HepG2 (cell line): ENCODE results near the gene KITLG.
"Not testable (repeated sequence)": the region's sequence is repeated elsewhere in the genome, so short reads cannot be mapped to it uniquely, and the experiment has no call there.

ENCODE experiments used
- BCLAF1 ChIP-seq: fragments of 450-650 bp; IDR thresholded peaks from 2 replicates; pipeline ENCODE4 v1.6.1; 2017; ENCODE audit warnings: mild to moderate bottlenecking
- GABPA ChIP-seq, 2 experiments: IDR thresholded peaks; 2 replicates each; pipeline ENCODE4 v1.6.1; 2011 to 2016; ENCODE audit warnings: low read depth in 2 of 2, low read length in 1 of 2, missing biosample characterization in 1 of 2, missing genetic modification characterization in 1 of 2
- HDAC2 ChIP-seq: sonication (generic); formaldehyde crosslinking; IDR thresholded peaks from 2 replicates; pipeline ENCODE4 v1.4.0; 2020; ENCODE audit warnings: missing genetic modification reagents
- HOXA7 ChIP-seq: sonication (generic); formaldehyde crosslinking; IDR thresholded peaks from 2 replicates; pipeline ENCODE4 v1.8.1; 2022; ENCODE audit warnings: mild to moderate bottlenecking, missing genetic modification reagents, moderate library complexity
- MYNN ChIP-seq: sonication (generic); formaldehyde crosslinking; IDR thresholded peaks from 2 replicates; pipeline ENCODE4 v1.4.0; 2020; ENCODE audit warnings: mild to moderate bottlenecking, low read depth, missing genetic modification reagents
- RAD21 ChIP-seq: fragments of 450-650 bp; formaldehyde crosslinking; IDR thresholded peaks from 2 replicates; pipeline ENCODE4 v1.5.0; 2020; ENCODE audit warnings: mild to moderate bottlenecking
- ZNF501 ChIP-seq: sonication (generic); formaldehyde crosslinking; IDR thresholded peaks from 2 replicates; pipeline ENCODE4 v1.5.1; 2020; ENCODE audit warnings: mild to moderate bottlenecking, moderate library complexity, missing genetic modification reagents
- ZNF766 ChIP-seq: sonication (generic); formaldehyde crosslinking; IDR thresholded peaks from 2 replicates; pipeline ENCODE4 v1.5.0; 2020; ENCODE audit warnings: missing genetic modification reagents, borderline replicate concordance
- ZSCAN22 ChIP-seq: sonication (generic); formaldehyde crosslinking; IDR thresholded peaks from 2 replicates; pipeline ENCODE4 v1.4.0; 2020; ENCODE audit warnings: mild to moderate bottlenecking, missing genetic modification reagents
- TF ChIP-seq, protein P1 (sequence below): sonication (generic); formaldehyde crosslinking; IDR thresholded peaks from 2 replicates; pipeline ENCODE4 v1.5.0; 2020; ENCODE audit warnings: mild to moderate bottlenecking, missing genetic modification reagents, moderate library complexity
- TF ChIP-seq, protein P2 (sequence below): sonication (generic); formaldehyde crosslinking; IDR thresholded peaks from 2 replicates; pipeline ENCODE4 v1.4.0; 2020; ENCODE audit warnings: missing genetic modification reagents

DNA sequence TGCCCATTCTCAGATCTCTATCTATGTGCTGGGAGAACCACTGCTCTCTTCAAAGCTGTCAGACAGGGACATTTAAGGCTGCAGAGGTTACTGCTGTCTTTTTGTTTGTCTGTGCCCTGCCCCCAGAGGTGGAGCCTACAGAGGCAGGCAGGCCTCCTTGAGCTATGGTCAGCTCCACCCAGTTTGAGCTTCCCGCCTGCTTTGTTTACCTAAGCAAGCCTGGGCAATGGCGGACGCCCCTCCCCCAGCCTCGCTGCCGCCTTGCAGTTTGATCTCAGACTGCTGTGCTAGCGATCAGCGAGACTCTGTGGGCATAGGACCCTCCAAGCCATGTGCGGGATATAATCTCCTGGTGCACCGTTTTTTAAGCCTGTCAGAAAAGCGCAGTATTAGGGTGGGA, 113.6 kb downstream of the KITLG start:
- TF ChIP-seq, protein P1, sequence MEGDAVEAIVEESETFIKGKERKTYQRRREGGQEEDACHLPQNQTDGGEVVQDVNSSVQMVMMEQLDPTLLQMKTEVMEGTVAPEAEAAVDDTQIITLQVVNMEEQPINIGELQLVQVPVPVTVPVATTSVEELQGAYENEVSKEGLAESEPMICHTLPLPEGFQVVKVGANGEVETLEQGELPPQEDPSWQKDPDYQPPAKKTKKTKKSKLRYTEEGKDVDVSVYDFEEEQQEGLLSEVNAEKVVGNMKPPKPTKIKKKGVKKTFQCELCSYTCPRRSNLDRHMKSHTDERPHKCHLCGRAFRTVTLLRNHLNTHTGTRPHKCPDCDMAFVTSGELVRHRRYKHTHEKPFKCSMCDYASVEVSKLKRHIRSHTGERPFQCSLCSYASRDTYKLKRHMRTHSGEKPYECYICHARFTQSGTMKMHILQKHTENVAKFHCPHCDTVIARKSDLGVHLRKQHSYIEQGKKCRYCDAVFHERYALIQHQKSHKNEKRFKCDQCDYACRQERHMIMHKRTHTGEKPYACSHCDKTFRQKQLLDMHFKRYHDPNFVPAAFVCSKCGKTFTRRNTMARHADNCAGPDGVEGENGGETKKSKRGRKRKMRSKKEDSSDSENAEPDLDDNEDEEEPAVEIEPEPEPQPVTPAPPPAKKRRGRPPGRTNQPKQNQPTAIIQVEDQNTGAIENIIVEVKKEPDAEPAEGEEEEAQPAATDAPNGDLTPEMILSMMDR (CRISPR knock-in tag), result not testable (repeated sequence)
- TF ChIP-seq ZNF766 (CRISPR knock-in tag); GABPA (IDR thresholded peaks at IDR 0.05; ENCODE audit: low read depth, low read length); GABPA (CRISPR knock-in tag; IDR thresholded peaks at IDR 0.05; ENCODE audit: low read depth); ZSCAN22; BCLAF1; RAD21; HOXA7 (CRISPR knock-in tag): not testable (repeated sequence)
- TF ChIP-seq ZNF501 (0 out of 2 replicates have a peak, but pooled peaks have one; percentile 35), HDAC2 (CRISPR knock-in tag) (peak; percentile 30; the same call in 1 of the 2 replicates), MYNN (0 out of 2 replicates have a peak, but pooled peaks have one; percentile 43)
- TF ChIP-seq, protein P2, sequence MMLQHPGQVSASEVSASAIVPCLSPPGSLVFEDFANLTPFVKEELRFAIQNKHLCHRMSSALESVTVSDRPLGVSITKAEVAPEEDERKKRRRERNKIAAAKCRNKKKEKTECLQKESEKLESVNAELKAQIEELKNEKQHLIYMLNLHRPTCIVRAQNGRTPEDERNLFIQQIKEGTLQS (CRISPR knock-in tag), result not testable (repeated sequence)
